HTERT RPE-1 (cell line): ENCODE measurements around the gene GPC5.
"Not testable (repeated sequence)": the region's sequence is repeated elsewhere in the genome, so short reads cannot be mapped to it uniquely, and the experiment has no call there.

Source experiments
- in situ Hi-C: fragments of 300-500 bp; cut with MboI; formaldehyde crosslinking; loops from 4 replicates; pipeline ENCODE4 v1.14.3; 2020; ENCODE audit warnings: low sequenced_read_pairs

Gene GPC5

GRCh38 chr13:91824416-91824815, 426.0 kb downstream of the GPC5 start:
- in situ Hi-C loops, result no loop called here

GRCh38 chr13:91825516-91825915, 427.1 kb downstream of the GPC5 start:
- in situ Hi-C loops, result no loop called here

- in situ Hi-C loops, result no loop called here
These were observed 438.1 kb downstream of the GPC5 start for GRCh38 chr13:91836553-91836952.

GRCh38 chr13:91845612-91846011, 447.2 kb downstream of the GPC5 start:
- in situ Hi-C loops, result no loop called here

GRCh38 chr13:91863699-91864098, 465.3 kb downstream of the GPC5 start:
- in situ Hi-C loops, result no loop called here

GRCh38 chr13:91868351-91868750, 469.9 kb downstream of the GPC5 start:
- in situ Hi-C loops, result no loop called here

GRCh38 chr13:91878491-91878890, 480.1 kb downstream of the GPC5 start:
- in situ Hi-C loops, result no loop called here

GRCh38 chr13:91879360-91879759, 480.9 kb downstream of the GPC5 start:
- in situ Hi-C loops, result no loop called here

- in situ Hi-C loops, result no loop called here
These were observed 484.5 kb downstream of the GPC5 start for GRCh38 chr13:91882918-91883317.

- in situ Hi-C loops, result no loop called here
These were observed 491.2 kb downstream of the GPC5 start for GRCh38 chr13:91889641-91890040.

- in situ Hi-C loops, result no loop called here
These were observed 492.7 kb downstream of the GPC5 start for GRCh38 chr13:91891141-91891540.

GRCh38 chr13:91893040-91893439, 494.6 kb downstream of the GPC5 start:
- in situ Hi-C loops, result no loop called here

- in situ Hi-C loops, result no loop called here
These were observed 495.9 kb downstream of the GPC5 start for GRCh38 chr13:91894316-91894715.

- in situ Hi-C loops, result no loop called here
These were observed 498.1 kb downstream of the GPC5 start for GRCh38 chr13:91896547-91896946.

GRCh38 chr13:91898986-91899385, 500.6 kb downstream of the GPC5 start:
- in situ Hi-C loops, result not testable (repeated sequence)

- in situ Hi-C loops, result no loop called here
These were observed 503.9 kb downstream of the GPC5 start for GRCh38 chr13:91902291-91902690.

- in situ Hi-C loops, result no loop called here
These were observed 505.6 kb downstream of the GPC5 start for GRCh38 chr13:91904005-91904404.

GRCh38 chr13:91904597-91904996, 506.2 kb downstream of the GPC5 start:
- in situ Hi-C loops, result no loop called here

GRCh38 chr13:91907398-91907797, 509.0 kb downstream of the GPC5 start:
- in situ Hi-C loops, result no loop called here

GRCh38 chr13:91909617-91910016, 511.2 kb downstream of the GPC5 start:
- in situ Hi-C loops, result no loop called here

GRCh38 chr13:91922969-91923592, 524.7 kb downstream of the GPC5 start:
- in situ Hi-C loops, result no loop called here

GRCh38 chr13:91930687-91931086, 532.3 kb downstream of the GPC5 start:
- in situ Hi-C loops, result no loop called here

GRCh38 chr13:91934354-91934753, 535.9 kb downstream of the GPC5 start:
- in situ Hi-C loops, result no loop called here
